ENCODE results near the gene KRT26.

DNA sequence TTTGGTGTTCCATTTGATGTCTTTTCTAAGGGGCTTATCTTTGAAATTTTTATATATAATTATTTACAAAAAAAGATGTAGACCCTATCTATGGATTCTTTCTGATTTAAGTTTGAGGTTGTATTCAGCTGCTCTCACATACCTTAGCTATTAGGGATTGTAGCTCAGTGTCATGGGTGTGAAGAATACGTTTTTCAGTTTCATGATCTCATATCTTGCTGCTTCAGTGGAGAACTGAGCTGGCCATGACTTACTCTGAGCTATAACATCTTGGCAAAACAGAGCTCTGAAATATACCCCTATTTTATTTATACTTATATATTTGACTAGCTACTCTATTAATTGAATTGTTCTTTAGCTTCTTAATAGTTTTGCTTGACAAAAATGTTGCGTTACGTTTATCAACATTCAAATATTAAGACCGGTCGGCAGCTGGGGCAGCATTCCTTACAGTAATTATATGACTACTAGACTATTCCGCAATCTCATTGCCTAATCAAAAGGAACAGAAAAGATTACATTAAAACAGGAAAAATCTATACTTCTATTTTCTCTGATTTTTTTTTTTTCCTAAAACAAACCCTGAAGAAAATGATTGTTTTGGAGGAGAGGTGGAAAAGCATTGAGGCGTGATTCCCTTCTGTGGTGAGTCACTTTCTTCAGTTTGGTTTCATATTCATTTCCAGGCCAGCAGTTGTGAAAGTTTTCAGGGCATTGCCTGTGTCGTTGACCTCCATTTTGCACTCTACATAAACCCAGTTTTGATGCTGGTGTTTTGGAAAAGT lies 44.4 kb downstream of the KRT26 start:
- no peak for TF ChIP-seq POLR2A (IDR thresholded peaks at IDR 0.05)
- TF ChIP-seq, protein P1, sequence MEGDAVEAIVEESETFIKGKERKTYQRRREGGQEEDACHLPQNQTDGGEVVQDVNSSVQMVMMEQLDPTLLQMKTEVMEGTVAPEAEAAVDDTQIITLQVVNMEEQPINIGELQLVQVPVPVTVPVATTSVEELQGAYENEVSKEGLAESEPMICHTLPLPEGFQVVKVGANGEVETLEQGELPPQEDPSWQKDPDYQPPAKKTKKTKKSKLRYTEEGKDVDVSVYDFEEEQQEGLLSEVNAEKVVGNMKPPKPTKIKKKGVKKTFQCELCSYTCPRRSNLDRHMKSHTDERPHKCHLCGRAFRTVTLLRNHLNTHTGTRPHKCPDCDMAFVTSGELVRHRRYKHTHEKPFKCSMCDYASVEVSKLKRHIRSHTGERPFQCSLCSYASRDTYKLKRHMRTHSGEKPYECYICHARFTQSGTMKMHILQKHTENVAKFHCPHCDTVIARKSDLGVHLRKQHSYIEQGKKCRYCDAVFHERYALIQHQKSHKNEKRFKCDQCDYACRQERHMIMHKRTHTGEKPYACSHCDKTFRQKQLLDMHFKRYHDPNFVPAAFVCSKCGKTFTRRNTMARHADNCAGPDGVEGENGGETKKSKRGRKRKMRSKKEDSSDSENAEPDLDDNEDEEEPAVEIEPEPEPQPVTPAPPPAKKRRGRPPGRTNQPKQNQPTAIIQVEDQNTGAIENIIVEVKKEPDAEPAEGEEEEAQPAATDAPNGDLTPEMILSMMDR (IDR thresholded peaks at IDR 0.05), result no peak

All from uterus (tissue), 2 donors.